Skeletal muscle tissue (tissue), 4 donors: ENCODE measurements around the gene KCNC1. TPM values are rescaled to one million over a fixed set of nuclear protein-coding genes. Genes with fewer than 3 reads are reported as not detected.

Experiments
- H3K27ac ChIP-seq: one replicate; pipeline ENCODE4 v1.7.0; 2013; ENCODE audit warnings: mild to moderate bottlenecking, low read depth, low read length, inconsistent platforms
- H3K27me3 ChIP-seq, 3 donors: one replicate each; pipeline ENCODE4 v1.7.0; 2013; ENCODE audit warnings: low read length in 3 of 3; ENCODE audit not compliant: control insufficient read depth in 3 of 3, insufficient read depth in 3 of 3
- H3K36me3 ChIP-seq, 3 donors: one replicate each; pipeline ENCODE4 v1.7.0; 2013; ENCODE audit warnings: low read length in 3 of 3; ENCODE audit not compliant: control insufficient read depth in 3 of 3, insufficient read depth in 3 of 3
- H3K4me1 ChIP-seq, 3 donors: one replicate each; pipeline ENCODE4 v1.7.0; 2013; ENCODE audit warnings: low read length in 3 of 3, mild to moderate bottlenecking in 3 of 3; ENCODE audit not compliant: control insufficient read depth in 3 of 3, insufficient read depth in 3 of 3
- H3K4me3 ChIP-seq, 3 donors: one replicate each; pipeline ENCODE4 v1.7.0; 2013; ENCODE audit warnings: low read length in 3 of 3
- H3K9ac ChIP-seq, 3 donors: one replicate each; pipeline ENCODE4 v1.7.0; 2013; ENCODE audit warnings: low read length in 3 of 3, mild to moderate bottlenecking in 3 of 3, moderate library complexity in 2 of 3, low read depth in 1 of 3
- H3K9me3 ChIP-seq, 3 donors: one replicate each; pipeline ENCODE4 v1.7.0; 2013; ENCODE audit warnings: low read length in 3 of 3; ENCODE audit not compliant: control insufficient read depth in 3 of 3
- total RNA-seq: library from RNA; depleted of rRNA; stranded (reverse); fragments of >200 nt; gene quantifications from one replicate; pipeline ENCODE4 v1.2.3, GENCODE V29; 2014
- donor health status: Osteomylitis.

Gene KCNC1
- total RNA-seq, 1 donor from 2014 or later, result under 0.01 TPM

DNA sequence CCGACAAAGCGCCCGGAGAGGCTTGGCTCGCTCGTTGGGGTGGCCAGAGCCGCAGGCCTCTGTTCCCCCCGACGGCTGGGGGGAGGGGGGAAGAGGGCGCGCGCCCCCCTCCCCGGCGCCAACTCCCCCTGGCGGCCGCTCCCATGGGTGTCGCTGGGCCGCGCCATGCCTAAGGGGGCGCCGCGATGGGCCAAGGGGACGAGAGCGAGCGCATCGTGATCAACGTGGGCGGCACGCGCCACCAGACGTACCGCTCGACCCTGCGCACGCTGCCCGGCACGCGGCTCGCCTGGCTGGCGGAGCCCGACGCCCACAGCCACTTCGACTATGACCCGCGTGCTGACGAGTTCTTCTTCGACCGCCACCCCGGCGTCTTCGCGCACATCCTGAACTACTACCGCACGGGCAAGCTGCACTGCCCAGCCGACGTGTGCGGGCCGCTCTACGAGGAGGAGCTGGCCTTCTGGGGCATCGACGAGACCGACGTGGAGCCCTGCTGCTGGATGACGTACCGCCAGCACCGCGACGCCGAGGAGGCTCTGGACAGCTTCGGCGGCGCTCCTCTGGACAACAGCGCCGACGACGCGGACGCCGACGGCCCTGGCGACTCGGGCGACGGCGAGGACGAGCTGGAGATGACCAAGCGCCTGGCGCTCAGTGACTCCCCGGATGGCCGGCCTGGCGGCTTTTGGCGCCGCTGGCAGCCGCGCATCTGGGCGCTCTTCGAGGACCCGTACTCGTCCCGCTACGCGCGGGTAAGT lies 1.4 kb downstream of the KCNC1 start:
- peaks cover 30 to 46% (median 39%) of the 10 kb centered on the region in 3 donors for H3K27me3 ChIP-seq
- H3K9me3 ChIP-seq, result no peaks in the 10 kb centered on the region
- peak overlapping the region in 1 of 3 donors; percentile 63 for H3K4me3 ChIP-seq
- no peak overlapping the region for H3K9ac ChIP-seq
- peaks cover 11 to 57% (median 29%) of the 10 kb centered on the region in 3 donors for H3K4me1 ChIP-seq
- no peaks in the 10 kb centered on the region for H3K36me3 ChIP-seq
- H3K27ac ChIP-seq, result no peak overlapping the region

DNA sequence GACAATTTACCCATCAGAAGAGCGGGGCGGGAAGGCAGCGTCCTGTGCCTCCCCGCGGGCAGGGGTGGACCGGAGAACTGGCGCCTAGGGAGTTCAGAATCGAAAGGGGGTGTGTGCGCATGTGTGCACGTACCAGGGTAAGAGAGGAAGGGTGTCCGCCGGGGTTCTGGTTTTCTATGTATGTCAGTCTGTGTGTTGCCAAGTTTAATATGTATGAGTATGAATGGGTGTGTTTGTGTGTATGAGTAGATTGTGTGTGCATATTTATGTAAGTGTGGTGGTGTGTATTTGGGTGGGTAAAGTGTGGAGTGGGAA lies 2.0 kb downstream of the KCNC1 start:
- peak overlapping the region in 1 of 3 donors; percentile 63 for H3K4me3 ChIP-seq
- H3K36me3 ChIP-seq, result no peaks in the 10 kb centered on the region
- no peak overlapping the region for H3K27ac ChIP-seq
- H3K4me1 ChIP-seq, result peaks cover 6 to 55% (median 24%) of the 10 kb centered on the region in 3 donors
- H3K9me3 ChIP-seq, result no peaks in the 10 kb centered on the region
- H3K27me3 ChIP-seq, result peaks cover 30 to 46% (median 39%) of the 10 kb centered on the region in 3 donors
- no peak overlapping the region for H3K9ac ChIP-seq

- Histone ChIP-seq H3K9ac (peak overlapping the region in 1 of 3 donors; percentile 33), H3K4me1 (peaks cover 3 to 58% (median 22%) of the 10 kb centered on the region in 3 donors), H3K36me3 (no peaks in the 10 kb centered on the region), H3K9me3 (no peaks in the 10 kb centered on the region), H3K27me3 (peaks cover 30 to 46% (median 36%) of the 10 kb centered on the region in 3 donors), H3K27ac (no peak overlapping the region), H3K4me3 (peak overlapping the region in 1 of 3 donors; percentile 63)
These were observed 2.6 kb downstream of the KCNC1 start for GRCh38 chr11:17736930-17737817.

DNA sequence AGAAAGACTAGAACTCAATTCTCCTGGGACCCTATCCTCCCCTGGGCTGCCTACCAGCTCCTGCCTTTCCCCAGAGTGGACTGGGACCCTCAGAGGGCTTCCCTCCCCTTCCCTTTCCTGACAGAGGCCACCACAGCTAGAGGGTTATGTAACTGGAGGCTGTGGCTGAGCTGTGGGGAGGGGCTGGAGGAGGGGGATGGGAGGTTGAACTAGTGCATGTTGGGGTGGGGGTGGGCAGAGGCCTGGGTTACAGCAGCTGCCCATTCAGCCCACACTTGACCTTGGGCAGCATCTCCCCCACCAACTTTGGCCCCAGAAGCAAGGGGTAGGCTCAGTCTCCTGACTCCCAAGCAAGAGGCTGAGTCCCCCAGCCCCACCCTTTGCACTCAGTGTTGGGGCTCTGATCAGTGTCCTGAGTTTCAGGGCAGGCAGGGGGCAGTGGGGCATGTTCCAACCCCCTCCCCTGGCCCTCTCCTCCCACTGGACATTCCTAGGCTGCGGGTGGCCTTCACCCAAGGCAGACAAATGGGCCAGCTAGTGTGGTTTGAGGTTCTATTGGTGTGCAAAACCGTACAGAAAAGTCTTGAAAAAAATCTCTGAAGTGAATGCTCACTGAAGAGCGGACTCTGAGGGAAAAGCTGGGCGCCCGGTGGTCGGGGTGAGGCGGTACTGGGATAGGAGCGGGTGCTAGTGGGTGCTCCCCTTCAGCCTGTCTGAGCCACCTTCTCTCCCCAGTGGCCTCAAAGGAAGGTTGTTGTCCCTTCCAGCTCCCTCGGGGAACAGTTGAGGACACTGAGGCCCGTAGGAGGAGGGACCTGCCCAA lies 3.8 kb downstream of the KCNC1 start:
- no peak overlapping the region for H3K27ac ChIP-seq
- H3K4me3 ChIP-seq, result no peak overlapping the region
- H3K4me1 ChIP-seq, result peaks cover 3 to 67% (median 24%) of the 10 kb centered on the region in 3 donors
- peak overlapping the region in 1 of 3 donors; percentile 50 for H3K9ac ChIP-seq
- peaks cover 30 to 40% (median 34%) of the 10 kb centered on the region in 3 donors for H3K27me3 ChIP-seq
- H3K36me3 ChIP-seq, result no peaks in the 10 kb centered on the region
- H3K9me3 ChIP-seq, result no peaks in the 10 kb centered on the region

- Histone ChIP-seq H3K9ac (no peak overlapping the region), H3K27ac (no peak overlapping the region), H3K9me3 (no peaks in the 10 kb centered on the region), H3K27me3 (peaks cover 29 to 40% (median 30%) of the 10 kb centered on the region in 3 donors), H3K4me1 (peaks cover 0 to 68% (median 14%) of the 10 kb centered on the region in 3 donors), H3K36me3 (no peaks in the 10 kb centered on the region), H3K4me3 (no peak overlapping the region)
These were observed 5.4 kb downstream of the KCNC1 start for GRCh38 chr11:17739945-17740338.

DNA sequence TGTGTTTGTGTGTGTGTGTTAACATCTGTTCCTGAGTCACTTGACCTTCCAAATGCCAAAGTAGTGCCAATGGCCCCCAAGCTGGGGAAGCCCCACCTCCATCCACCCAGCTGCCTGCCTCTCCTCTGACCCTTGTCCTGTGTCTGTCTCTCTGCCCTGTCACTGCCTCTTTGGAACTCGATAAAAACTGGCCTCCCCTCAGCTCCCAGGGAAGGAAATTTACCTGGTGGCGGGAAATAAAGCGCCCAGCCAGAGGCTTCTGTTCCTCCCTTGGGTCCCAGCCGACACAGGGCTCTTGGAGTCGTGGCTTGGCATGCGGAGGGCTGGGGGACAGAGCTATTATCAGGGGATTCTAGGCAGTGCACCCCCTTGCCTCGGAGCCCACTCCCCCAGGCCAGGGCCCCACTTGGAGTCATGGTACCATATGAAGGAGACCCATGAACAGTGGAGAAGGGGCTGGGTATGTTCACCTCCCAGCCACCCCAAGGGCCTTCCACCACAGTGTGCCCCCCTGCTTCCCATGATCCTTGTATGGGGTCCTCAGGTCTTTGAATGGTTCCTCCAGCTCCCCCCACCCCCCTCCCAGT lies 6.2 kb downstream of the KCNC1 start:
- peaks cover 28 to 40% (median 30%) of the 10 kb centered on the region in 3 donors for H3K27me3 ChIP-seq
- no peak overlapping the region for H3K27ac ChIP-seq
- no peak overlapping the region for H3K4me3 ChIP-seq

DNA sequence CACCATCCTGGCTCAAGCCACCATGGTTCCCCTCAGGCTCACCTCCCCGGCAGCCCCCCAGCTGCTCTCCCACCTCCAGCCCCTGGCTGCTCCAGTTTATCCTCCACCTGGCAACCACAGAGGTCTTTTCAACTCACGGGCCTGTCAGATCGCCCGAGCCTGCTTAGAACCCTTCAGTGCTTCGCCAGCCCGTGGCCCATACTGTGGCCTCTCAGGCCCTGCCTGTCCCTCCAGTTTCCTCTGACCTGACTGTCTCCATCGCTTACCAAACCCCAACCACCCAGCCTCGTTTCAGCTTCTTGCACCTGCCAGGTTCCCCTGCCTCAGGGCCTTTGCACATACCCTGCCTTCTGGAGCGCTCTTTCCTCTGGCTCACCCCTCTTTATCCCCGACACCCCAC lies 6.9 kb downstream of the KCNC1 start:
- peaks cover 0 to 55% (median 6%) of the 10 kb centered on the region in 3 donors for H3K4me1 ChIP-seq
- no peak overlapping the region for H3K27ac ChIP-seq
- H3K9me3 ChIP-seq, result no peaks in the 10 kb centered on the region
- H3K27me3 ChIP-seq, result peaks cover 21 to 32% (median 23%) of the 10 kb centered on the region in 3 donors
- H3K36me3 ChIP-seq, result no peaks in the 10 kb centered on the region
- H3K4me3 ChIP-seq, result no peak overlapping the region
- peak overlapping the region in 1 of 3 donors; percentile 45 for H3K9ac ChIP-seq

More for the DNA sequence above, 6.2 kb downstream of the KCNC1 start:
- peaks cover 0 to 63% (median 9%) of the 10 kb centered on the region in 3 donors for H3K4me1 ChIP-seq
- no peak overlapping the region for H3K9ac ChIP-seq
- H3K9me3 ChIP-seq, result no peaks in the 10 kb centered on the region
- H3K36me3 ChIP-seq, result no peaks in the 10 kb centered on the region

- peaks cover 0 to 52% (median 6%) of the 10 kb centered on the region in 3 donors for H3K4me1 ChIP-seq
- peak overlapping the region in 1 of 3 donors; percentile 45 for H3K9ac ChIP-seq
- no peaks in the 10 kb centered on the region for H3K9me3 ChIP-seq
- peaks cover 18 to 27% (median 18%) of the 10 kb centered on the region in 3 donors for H3K27me3 ChIP-seq
- no peak overlapping the region for H3K4me3 ChIP-seq
- no peak overlapping the region for H3K27ac ChIP-seq
- no peaks in the 10 kb centered on the region for H3K36me3 ChIP-seq
These were observed 7.4 kb downstream of the KCNC1 start for GRCh38 chr11:17742019-17742418.
